Thyroid gland (tissue), 4 donors: ENCODE measurements around the gene PRSS38.

Experiments
- POLR2A ChIP-seq, 2 donors: fragments of 450-650 bp; IDR thresholded peaks; one replicate each; pipeline ENCODE4 v1.6.1; 2017; ENCODE audit warnings: antibody characterized with exemption in 2 of 2, mild to moderate bottlenecking in 2 of 2, moderate library complexity in 1 of 2
- TF ChIP-seq, protein P1 (sequence below), 6 experiments: fragments of 200-600 bp in 3 of 6; fragments of 450-650 bp in 3 of 6; sonication (generic) in 3 of 6; IDR thresholded peaks; one replicate each; pipeline ENCODE4 v1.5.1; 2016 to 2019; ENCODE audit warnings: antibody characterized with exemption in 6 of 6, mild to moderate bottlenecking in 2 of 6, inconsistent platforms in 1 of 6, moderate library complexity in 1 of 6

DNA sequence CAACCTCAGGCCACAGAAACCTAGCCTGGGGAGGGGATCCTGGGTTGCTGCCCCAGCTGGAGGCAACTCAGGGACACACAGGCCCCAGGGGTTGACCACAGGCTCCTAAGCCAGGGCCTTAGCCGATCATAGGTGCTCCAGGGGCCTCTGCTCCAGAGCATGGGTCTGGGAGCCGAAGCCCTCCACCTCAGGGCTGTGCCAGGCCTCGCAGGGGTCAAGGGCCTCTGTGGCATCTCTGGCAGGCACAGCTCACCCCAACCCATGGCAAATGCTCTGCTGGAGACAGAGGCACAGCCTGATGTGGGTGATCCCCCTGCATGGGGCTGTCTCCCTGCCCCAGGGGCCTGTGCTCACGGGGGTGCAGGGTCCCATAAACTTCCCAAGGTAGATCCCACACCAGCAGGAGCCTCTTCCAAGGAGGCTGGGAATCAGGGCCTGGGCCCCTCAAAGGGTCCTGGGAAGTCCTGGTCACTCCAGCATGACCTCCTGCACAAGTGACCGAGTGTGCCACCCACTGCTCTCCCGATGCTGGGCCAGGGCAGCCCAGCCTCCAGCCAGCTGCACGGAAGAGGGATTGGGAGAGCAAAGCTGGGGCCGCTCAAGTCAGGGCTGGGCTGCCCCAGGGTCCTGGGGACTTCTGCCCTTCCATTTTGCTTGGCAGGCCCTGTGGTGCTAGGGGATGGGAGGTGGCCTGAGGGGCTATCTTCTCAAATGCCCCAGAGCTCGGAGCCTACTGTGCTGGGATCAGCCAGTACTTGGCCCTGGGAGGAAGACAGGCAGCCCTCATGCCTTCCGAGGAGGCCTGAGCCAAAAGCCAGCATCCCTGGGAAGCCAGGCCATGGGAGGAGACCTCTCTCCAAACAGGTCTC, 22.2 kb upstream of the PRSS38 start:
- TF ChIP-seq, protein P1, sequence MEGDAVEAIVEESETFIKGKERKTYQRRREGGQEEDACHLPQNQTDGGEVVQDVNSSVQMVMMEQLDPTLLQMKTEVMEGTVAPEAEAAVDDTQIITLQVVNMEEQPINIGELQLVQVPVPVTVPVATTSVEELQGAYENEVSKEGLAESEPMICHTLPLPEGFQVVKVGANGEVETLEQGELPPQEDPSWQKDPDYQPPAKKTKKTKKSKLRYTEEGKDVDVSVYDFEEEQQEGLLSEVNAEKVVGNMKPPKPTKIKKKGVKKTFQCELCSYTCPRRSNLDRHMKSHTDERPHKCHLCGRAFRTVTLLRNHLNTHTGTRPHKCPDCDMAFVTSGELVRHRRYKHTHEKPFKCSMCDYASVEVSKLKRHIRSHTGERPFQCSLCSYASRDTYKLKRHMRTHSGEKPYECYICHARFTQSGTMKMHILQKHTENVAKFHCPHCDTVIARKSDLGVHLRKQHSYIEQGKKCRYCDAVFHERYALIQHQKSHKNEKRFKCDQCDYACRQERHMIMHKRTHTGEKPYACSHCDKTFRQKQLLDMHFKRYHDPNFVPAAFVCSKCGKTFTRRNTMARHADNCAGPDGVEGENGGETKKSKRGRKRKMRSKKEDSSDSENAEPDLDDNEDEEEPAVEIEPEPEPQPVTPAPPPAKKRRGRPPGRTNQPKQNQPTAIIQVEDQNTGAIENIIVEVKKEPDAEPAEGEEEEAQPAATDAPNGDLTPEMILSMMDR (IDR thresholded peaks at IDR 0.05) = no peak
- TF ChIP-seq POLR2A (IDR thresholded peaks at IDR 0.05) = no peak
